ENCODE data around the gene MAP2K2.

The MAP2K2 gene

GRCh38 chr19:4077007-4077374 is 46.9 kb downstream of the MAP2K2 start:
- H3K4me3 ChIP-seq (ENCODE audit: low read depth, low read length): no peak overlapping the region
- DNase-seq (ENCODE audit: low read depth): no peak
- TF ChIP-seq CTCF (IDR thresholded peaks at IDR 0.05; ENCODE audit: insufficient read depth, low read depth, low read length, missing control alignments): no peak

- no peak for TF ChIP-seq CTCF (IDR thresholded peaks at IDR 0.05; ENCODE audit: insufficient read depth, low read depth, low read length, missing control alignments)
- no peak overlapping the region for H3K4me3 ChIP-seq (ENCODE audit: low read depth, low read length)
- DNase-seq (ENCODE audit: low read depth): no peak
Measured at GRCh38 chr19:4075373-4075772, 48.5 kb downstream of the MAP2K2 start.

GRCh38 chr19:4071610-4072009 is 52.3 kb downstream of the MAP2K2 start:
- DNase-seq (ENCODE audit: low read depth): no peak
- no peak for TF ChIP-seq CTCF (IDR thresholded peaks at IDR 0.05; ENCODE audit: insufficient read depth, low read depth, low read length, missing control alignments)
- H3K4me3 ChIP-seq (ENCODE audit: low read depth, low read length): no peak overlapping the region

GRCh38 chr19:4069331-4069959 is 54.5 kb downstream of the MAP2K2 start:
- H3K4me3 ChIP-seq (ENCODE audit: low read depth, low read length): no peak overlapping the region
- no peak for DNase-seq (ENCODE audit: low read depth)
- TF ChIP-seq CTCF (IDR thresholded peaks at IDR 0.05; ENCODE audit: insufficient read depth, low read depth, low read length, missing control alignments): no peak

GRCh38 chr19:4068047-4068966 is 55.6 kb downstream of the MAP2K2 start:
- peak overlapping the region; percentile 95 for H3K4me3 ChIP-seq (ENCODE audit: low read depth, low read length)
- no peak for DNase-seq (ENCODE audit: low read depth)
- no peak for TF ChIP-seq CTCF (IDR thresholded peaks at IDR 0.05; ENCODE audit: insufficient read depth, low read depth, low read length, missing control alignments)

- no peak for DNase-seq (ENCODE audit: low read depth)
- H3K4me3 ChIP-seq (ENCODE audit: low read depth, low read length): peak overlapping the region; percentile 95
- no peak for TF ChIP-seq CTCF (IDR thresholded peaks at IDR 0.05; ENCODE audit: insufficient read depth, low read depth, low read length, missing control alignments)
Measured at GRCh38 chr19:4067396-4068046, 56.4 kb downstream of the MAP2K2 start.
